GM18526 (cell line): ENCODE data around the gene RGS12.

ENCODE experiments used
- POLR2A ChIP-seq: IDR thresholded peaks from 3 replicates; pipeline ENCODE4 v1.6.1; 2011; ENCODE audit not compliant: insufficient read length; ENCODE audit errors: extremely low read depth

RGS12 gene

DNA sequence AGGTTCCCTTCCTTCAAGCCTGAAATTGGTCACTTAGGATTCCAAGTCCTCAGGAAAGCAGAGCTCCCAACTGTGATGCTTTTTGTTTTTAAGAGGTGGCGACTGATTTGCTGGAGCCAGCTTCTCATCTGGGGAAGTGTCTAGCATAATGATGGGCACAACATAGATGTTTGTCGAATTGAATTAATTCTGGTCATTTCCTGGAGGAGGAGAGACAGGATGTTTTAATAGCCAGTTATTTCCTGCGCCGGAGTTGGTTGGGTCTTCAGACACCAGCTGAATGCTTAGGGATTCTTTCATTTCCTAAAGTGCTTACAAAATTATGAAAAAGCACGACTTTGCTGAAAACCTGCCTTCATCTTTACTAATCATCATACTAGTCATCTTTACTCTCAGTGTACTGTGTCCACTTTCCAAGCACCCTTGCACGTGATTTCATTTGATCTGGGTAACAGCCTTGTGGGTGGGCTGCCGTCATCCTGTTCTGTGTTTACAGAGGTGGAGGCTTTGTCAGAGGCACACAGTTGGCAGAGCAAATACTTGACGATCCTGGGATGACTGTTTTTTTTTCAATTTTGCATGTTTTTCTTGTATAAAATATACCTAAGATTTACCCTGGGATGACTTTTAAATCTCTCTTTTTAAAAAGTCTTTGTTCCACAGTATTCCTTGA lies 49.5 kb downstream of the RGS12 start:
- no peak for TF ChIP-seq POLR2A
